Ovary (tissue), 3 donors: ENCODE results near the gene MAD1L1.

ENCODE experiments used
- POLR2A ChIP-seq: fragments of 450-650 bp; IDR thresholded peaks from one replicate; pipeline ENCODE4 v1.6.1; 2017; ENCODE audit warnings: antibody characterized with exemption, mild to moderate bottlenecking, moderate library complexity
- TF ChIP-seq, protein P1 (sequence below), 3 donors: fragments of 450-650 bp in 2 of 3; fragments of 200-600 bp in 1 of 3; IDR thresholded peaks; one replicate each; pipeline versions ENCODE4 v1.5.1 to v1.8.0; 2016 to 2022; ENCODE audit warnings: antibody characterized with exemption in 3 of 3, mild to moderate bottlenecking in 1 of 3
- donor health status: DM: no; HTN: no; CAD: no.

DNA sequence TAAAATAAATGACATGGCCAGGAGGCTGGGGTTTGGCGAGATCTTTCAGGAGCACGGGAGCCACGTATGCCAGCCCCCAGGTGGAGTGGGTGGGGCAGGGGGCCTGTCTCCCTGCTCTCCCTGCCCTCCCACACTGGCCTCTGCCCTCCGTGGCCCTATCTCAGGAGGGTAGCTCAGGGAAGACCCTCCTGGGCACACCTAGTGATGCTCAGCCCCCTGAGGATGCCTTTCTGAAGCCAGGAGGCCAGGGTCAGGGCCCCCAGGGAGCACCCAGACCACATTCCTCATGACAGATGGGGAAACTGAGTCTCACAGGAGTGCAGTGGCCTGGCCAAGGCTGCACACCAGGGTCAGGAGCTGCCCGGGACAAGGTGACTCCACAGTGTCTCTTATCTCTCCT lies 339.3 kb downstream of the MAD1L1 start:
- TF ChIP-seq, protein P1, sequence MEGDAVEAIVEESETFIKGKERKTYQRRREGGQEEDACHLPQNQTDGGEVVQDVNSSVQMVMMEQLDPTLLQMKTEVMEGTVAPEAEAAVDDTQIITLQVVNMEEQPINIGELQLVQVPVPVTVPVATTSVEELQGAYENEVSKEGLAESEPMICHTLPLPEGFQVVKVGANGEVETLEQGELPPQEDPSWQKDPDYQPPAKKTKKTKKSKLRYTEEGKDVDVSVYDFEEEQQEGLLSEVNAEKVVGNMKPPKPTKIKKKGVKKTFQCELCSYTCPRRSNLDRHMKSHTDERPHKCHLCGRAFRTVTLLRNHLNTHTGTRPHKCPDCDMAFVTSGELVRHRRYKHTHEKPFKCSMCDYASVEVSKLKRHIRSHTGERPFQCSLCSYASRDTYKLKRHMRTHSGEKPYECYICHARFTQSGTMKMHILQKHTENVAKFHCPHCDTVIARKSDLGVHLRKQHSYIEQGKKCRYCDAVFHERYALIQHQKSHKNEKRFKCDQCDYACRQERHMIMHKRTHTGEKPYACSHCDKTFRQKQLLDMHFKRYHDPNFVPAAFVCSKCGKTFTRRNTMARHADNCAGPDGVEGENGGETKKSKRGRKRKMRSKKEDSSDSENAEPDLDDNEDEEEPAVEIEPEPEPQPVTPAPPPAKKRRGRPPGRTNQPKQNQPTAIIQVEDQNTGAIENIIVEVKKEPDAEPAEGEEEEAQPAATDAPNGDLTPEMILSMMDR (IDR thresholded peaks at IDR 0.05): no peak
- no peak for TF ChIP-seq POLR2A
